GM12878 (cell line): ENCODE data around the gene SEL1L3. TPM values are rescaled to one million over a fixed set of nuclear protein-coding genes. Genes with fewer than 3 reads are reported as not detected.

Source experiments
- CBFB ChIP-seq: IDR thresholded peaks from 2 replicates; pipeline ENCODE4 v1.6.1; 2016; ENCODE audit warnings: antibody characterized with exemption, low read depth
- NFIC ChIP-seq: IDR thresholded peaks from 2 replicates; pipeline ENCODE4 v1.6.1; 2012; ENCODE audit warnings: low read depth, mild to moderate bottlenecking, inconsistent platforms, low read length, moderate library complexity
- RFX5 ChIP-seq: IDR thresholded peaks from 2 replicates; pipeline ENCODE4 v1.6.1; 2011; ENCODE audit warnings: low read depth, low read length, improper control_type of control experiment
- RUNX3 ChIP-seq: IDR thresholded peaks from 2 replicates; pipeline ENCODE4 v1.6.1; 2012; ENCODE audit warnings: low read length, inconsistent platforms
- ZNF24 ChIP-seq: fragments of 450-650 bp; IDR thresholded peaks from 2 replicates; pipeline ENCODE4 v1.6.1; 2017; ENCODE audit warnings: antibody characterized with exemption, mild to moderate bottlenecking
- polyA plus RNA-seq, 11 experiments: library from polyadenylated mRNA; depleted of rRNA in 4 of 11; unstranded in 6 of 11; stranded (reverse) in 5 of 11; fragments of >200 nt; fragmentation: Nextera tagmentation in 4 of 11; fragmentation: Illumina TruSeq in 1 of 11; extraction: Ambion mirVana in 4 of 11; extraction: Trizol in 1 of 11; gene quantifications; 1 replicate in 1 of 11; 2 replicates in 10 of 11; pipeline versions ENCODE4 v1.2.1 to v1.2.3, GENCODE V29; 2011 to 2016; ENCODE audit warnings: inconsistent platforms in 2 of 11, missing spikeins in 2 of 11, low read depth in 1 of 11
- total RNA-seq, 4 experiments: library from RNA; depleted of rRNA in 3 of 4; stranded (reverse); fragments of >200 nt in 3 of 4; fragmentation: Illumina TruSeq in 1 of 4; extraction: Trizol in 1 of 4; gene quantifications; 2 replicates each; pipeline versions ENCODE4 v1.2.1 to v1.2.3, GENCODE V29; 2013 to 2021
- TF ChIP-seq, protein P1 (sequence below): fragments of 450-650 bp; IDR thresholded peaks from 2 replicates; pipeline ENCODE4 v1.6.1; 2018; ENCODE audit warnings: borderline replicate concordance, mild to moderate bottlenecking; ENCODE audit not compliant: partially characterized antibody
- TF ChIP-seq, protein P2 (sequence below): fragments of 450-650 bp; IDR thresholded peaks from 2 replicates; pipeline ENCODE4 v1.6.1; 2016; ENCODE audit warnings: mild to moderate bottlenecking
- TF ChIP-seq, protein P3 (sequence below): IDR thresholded peaks from 2 replicates; pipeline ENCODE4 v1.6.1; 2012; ENCODE audit warnings: mild to moderate bottlenecking, low read depth, low read length
- TF ChIP-seq, protein P4 (sequence below): IDR thresholded peaks from 2 replicates; pipeline ENCODE4 v1.6.1; 2012; ENCODE audit warnings: low read length, inconsistent platforms

SEL1L3 gene
- total and polyA plus RNA-seq, 10 of the 15 experiments (the other 5 are each of a cell fraction or from before 2014, with no cell fraction given): 20.4 to 82.2 (median 47.3) TPM

DNA sequence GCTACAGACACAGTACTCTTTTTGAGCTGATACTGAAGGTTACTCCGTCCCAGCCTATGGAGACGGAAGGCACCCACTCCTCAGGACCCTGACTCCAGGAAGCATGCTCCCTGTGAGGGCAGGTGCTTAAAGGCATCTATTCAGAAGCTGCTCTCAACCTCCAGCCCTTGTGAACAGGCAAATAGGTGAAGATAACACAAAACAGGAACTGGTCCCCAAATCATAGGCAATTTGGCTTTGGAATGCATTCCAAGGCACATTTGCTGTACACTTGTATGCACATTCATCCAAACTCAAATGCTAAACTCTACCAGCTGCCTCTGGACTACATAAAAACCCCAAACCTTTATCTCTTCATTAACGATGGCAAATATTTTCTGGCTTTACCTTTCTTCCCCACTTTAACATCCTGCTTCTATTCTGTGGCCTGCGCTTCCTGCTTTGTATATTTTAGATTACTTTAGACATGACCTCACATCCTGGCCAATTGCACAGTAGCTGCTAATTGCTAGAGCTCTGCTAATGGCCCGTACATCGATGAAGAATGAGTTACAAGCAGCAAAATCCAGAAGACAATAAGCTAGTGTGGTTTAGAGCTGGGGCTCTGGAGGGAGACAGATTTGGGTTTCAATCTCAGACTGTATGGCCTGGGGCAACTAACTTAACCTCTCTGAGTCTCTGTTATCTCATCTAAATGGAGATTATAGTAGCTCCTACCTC, 3.2 kb downstream of the SEL1L3 start (continued):
- TF ChIP-seq, protein P1, sequence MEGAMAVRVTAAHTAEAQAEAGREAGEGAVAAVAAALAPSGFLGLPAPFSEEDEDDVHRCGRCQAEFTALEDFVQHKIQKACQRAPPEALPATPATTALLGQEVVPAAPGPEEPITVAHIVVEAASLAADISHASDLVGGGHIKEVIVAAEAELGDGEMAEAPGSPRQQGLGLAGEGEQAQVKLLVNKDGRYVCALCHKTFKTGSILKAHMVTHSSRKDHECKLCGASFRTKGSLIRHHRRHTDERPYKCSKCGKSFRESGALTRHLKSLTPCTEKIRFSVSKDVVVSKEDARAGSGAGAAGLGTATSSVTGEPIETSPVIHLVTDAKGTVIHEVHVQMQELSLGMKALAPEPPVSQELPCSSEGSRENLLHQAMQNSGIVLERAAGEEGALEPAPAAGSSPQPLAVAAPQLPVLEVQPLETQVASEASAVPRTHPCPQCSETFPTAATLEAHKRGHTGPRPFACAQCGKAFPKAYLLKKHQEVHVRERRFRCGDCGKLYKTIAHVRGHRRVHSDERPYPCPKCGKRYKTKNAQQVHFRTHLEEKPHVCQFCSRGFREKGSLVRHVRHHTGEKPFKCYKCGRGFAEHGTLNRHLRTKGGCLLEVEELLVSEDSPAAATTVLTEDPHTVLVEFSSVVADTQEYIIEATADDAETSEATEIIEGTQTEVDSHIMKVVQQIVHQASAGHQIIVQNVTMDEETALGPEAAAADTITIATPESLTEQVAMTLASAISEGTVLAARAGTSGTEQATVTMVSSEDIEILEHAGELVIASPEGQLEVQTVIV: no peak
- TF ChIP-seq RUNX3 (peak; percentile 65), ZNF24 (no peak), RFX5 (no peak), NFIC (0 out of 2 replicates have a peak, but pooled peaks have one; percentile 18), CBFB (peak; percentile 23; the same call in 1 of the 2 replicates)
- TF ChIP-seq, protein P2, sequence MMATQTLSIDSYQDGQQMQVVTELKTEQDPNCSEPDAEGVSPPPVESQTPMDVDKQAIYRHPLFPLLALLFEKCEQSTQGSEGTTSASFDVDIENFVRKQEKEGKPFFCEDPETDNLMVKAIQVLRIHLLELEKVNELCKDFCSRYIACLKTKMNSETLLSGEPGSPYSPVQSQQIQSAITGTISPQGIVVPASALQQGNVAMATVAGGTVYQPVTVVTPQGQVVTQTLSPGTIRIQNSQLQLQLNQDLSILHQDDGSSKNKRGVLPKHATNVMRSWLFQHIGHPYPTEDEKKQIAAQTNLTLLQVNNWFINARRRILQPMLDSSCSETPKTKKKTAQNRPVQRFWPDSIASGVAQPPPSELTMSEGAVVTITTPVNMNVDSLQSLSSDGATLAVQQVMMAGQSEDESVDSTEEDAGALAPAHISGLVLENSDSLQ: no peak
- TF ChIP-seq, protein P3, sequence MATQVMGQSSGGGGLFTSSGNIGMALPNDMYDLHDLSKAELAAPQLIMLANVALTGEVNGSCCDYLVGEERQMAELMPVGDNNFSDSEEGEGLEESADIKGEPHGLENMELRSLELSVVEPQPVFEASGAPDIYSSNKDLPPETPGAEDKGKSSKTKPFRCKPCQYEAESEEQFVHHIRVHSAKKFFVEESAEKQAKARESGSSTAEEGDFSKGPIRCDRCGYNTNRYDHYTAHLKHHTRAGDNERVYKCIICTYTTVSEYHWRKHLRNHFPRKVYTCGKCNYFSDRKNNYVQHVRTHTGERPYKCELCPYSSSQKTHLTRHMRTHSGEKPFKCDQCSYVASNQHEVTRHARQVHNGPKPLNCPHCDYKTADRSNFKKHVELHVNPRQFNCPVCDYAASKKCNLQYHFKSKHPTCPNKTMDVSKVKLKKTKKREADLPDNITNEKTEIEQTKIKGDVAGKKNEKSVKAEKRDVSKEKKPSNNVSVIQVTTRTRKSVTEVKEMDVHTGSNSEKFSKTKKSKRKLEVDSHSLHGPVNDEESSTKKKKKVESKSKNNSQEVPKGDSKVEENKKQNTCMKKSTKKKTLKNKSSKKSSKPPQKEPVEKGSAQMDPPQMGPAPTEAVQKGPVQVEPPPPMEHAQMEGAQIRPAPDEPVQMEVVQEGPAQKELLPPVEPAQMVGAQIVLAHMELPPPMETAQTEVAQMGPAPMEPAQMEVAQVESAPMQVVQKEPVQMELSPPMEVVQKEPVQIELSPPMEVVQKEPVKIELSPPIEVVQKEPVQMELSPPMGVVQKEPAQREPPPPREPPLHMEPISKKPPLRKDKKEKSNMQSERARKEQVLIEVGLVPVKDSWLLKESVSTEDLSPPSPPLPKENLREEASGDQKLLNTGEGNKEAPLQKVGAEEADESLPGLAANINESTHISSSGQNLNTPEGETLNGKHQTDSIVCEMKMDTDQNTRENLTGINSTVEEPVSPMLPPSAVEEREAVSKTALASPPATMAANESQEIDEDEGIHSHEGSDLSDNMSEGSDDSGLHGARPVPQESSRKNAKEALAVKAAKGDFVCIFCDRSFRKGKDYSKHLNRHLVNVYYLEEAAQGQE: no peak
- TF ChIP-seq, protein P4, sequence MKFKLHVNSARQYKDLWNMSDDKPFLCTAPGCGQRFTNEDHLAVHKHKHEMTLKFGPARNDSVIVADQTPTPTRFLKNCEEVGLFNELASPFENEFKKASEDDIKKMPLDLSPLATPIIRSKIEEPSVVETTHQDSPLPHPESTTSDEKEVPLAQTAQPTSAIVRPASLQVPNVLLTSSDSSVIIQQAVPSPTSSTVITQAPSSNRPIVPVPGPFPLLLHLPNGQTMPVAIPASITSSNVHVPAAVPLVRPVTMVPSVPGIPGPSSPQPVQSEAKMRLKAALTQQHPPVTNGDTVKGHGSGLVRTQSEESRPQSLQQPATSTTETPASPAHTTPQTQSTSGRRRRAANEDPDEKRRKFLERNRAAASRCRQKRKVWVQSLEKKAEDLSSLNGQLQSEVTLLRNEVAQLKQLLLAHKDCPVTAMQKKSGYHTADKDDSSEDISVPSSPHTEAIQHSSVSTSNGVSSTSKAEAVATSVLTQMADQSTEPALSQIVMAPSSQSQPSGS: peak; percentile 73; the same call in 1 of the 2 replicates
